GM21529 (cell line): Measurements from ENCODE around the gene LBH.

Experiments used
- ATAC-seq: cut with Tn5 transposase; IDR thresholded peaks from one replicate; pipeline ENCODE4 v1.9.1; 2021; ENCODE audit not compliant: unreplicated experiment

Gene LBH

DNA sequence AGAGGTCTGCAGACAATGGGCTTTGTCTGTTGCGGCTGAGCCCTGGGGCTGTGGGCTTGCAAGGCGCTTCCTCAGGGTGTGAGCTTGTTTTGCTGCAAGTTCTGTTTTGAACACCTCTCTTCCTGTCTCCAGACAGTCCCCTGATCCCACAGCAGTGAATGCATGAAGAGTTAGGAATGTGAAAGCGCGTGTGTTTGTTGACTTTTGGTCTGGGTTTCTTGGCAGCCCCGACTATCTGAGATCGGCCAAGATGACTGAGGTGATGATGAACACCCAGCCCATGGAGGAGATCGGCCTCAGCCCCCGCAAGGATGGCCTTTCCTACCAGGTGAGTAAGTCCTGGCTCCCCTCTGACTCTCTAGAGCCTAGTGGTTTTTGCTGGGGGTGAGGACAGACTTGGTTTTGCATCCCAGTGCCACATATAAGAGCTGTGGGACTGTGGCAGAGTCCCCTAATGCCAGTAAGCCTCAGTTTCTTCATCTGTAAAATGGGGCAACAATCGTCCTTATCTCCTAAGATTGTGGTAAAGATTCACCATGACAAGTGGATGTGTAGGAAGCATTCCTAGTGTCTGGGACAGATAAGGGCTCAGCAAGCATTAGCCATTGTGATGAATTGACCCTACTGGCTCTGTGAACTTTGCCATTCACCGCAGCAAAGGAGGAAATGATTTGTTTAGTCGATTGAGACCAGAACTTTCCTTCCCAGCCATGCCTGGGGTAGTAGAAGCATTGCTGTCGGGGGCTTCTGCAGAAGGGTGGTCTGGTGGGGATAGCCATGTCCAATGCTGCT is 3.0 kb downstream of the LBH start:
- ATAC-seq: no peak

DNA sequence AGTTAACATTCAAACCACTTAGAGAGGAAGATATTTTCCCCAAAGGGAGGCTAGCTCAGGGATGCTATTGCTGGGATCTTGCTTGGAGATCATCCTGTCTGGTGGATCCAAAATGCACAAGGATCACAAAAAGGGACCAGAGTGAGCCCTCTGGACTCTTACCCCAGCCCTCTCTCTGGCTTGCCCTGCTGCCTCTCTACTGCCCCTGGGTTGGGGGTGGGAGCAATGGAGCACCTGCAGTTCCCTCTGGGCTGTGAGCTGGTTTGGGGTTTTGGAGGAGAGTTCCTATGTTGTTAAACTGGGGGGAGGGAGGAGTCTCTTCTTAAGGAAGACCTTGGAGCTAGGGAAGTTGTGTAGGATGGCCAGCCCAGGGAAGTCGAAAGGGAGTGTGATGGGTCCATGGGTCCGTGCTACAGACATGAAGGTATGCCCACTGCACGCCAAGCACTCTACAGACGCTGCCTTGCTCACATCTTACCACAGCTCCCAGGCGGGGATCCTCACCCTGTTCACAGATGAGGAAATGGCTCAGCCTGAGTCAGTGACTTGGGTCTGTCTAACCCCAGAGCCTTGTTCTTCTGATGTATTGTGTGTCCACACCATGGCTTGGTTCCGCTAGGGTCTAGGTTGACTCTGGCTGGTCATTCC is 3.8 kb downstream of the LBH start:
- no peak for ATAC-seq

DNA sequence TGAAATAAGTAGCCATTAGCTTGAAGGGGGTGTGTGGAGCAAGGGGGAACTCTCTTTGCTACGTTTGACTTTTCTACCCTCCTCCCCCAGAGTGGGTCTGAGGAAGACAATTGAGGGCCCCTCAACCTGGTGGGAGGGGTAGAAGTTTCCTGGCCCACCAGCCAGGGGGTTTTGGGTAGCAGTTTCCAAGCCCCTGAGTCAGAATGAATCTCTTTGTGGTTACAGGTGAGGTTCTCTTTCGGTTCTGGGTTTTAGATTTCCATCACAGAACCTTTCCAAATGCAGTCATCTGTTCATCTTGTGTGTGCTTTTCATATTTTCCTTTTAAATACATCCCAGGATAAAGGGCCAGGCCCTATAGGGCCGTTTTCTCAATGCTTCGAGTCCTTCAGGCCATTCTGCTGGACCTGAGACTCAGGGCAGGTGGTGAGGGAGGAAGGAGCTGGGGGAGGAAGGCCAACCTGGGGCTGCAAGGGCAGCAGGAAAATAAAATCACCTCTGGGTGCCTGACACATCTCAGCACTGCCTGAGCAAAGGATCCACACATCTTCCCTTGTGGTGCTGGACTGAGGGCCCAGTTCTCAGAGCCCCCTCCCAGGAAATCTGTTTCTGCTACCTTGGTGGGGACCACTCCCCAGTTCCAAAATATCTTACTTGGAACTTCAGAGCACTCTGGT is 4.7 kb downstream of the LBH start:
- no peak for ATAC-seq

DNA sequence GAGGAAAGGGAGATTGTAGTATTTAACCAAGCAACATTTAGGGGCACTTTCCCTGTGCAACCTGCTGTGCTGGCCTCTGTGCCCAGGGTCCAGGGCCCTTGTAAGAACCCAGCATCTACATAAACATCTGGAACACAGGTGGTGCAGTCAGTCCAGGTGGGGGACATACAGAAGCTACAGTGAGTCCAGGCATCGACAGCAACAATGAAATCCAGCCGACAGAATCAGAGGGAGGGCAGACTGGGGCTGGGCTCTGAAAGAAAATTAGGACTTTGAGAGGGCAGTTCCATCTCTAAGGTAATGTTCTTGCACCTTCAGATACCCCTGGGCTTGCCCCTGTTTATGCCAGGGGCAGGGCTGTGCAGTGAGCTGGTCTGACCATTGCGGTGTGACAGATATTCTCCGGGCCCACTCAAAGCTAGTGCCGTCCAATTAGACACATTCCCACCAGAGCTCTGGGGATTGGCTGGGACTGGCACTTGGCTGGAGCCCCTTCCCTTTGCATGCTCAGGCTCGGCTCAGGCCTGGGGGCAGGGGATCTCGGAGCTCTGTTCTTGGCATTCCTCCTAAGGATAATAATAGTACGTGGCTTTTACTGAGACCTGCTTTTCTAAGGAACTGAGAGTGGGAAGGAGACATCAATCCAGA is 5.4 kb downstream of the LBH start:
- no peak for ATAC-seq

DNA sequence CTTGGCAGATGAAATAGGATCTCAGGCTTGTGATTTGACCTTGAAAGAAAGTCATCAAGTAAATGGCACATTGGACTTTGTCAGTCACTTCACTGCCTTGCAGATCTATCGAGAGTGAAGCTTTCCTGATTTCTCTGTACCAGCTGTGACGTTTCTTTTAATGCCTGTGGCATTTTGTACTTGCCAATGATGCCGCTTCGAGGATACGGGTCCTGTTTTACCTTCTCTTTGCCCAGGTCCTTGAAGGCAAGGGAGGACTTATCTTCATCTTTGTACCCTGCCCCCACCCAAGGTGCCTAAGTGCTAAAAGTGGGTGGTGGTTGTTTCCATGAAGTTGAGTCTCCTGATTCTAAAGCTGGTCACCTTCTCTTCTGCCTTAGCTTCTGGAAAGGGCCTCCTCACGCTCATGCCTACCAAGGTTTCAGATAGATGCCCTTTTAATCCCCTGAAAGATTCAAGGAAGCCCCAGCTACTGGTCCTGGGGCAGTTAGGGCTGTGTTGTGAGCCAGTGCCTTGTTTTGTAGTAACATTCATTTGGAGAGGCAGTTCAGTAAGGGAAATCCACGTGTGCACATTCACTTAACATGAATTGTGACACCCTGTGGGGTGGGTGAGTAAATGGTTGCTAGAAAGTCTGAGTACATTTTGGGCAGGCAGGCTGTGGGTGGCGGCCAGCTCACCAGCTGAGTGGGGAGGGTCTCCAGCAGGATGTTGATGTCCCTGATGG is 6.1 kb downstream of the LBH start:
- no peak for ATAC-seq

DNA sequence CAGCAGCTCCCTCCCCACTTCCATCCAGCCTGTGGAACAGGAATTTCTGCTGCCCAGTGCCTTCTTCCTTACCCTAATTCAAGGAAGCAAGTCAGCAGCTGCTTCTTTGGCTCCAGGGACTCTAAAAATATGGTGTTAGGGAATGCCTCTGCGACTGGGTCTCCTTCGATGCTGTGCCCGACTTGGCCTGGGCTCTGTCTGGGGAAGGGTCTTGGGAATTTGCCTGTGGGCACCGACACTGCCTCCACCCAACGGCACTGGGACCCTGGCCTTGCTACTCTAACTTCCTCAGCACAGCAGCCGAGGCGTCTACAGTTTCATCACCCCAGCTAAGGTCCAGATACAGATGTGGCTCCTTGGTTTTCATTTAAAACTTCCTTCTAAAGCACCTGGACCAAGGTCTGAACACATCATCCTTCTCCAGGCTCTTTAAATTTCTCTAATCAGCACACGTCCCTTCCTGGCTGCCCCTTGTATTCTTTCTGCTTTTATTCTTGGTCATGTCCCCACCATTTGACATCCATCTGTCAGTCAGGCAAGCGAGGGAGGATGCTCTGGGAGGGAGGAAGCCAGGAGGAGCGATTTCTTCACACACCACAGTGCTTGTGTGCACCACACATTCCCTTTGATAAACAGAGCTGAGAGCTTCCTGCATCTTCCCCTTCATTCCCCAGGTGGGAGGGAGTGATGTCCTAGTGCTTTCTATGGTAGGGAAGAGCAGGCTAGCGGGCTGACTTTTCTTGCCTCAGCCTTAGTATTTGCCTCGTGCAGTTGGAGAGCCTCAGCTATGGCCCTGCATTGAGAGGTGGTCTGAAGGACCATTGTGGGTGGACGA is 6.8 kb downstream of the LBH start:
- no peak for ATAC-seq

DNA sequence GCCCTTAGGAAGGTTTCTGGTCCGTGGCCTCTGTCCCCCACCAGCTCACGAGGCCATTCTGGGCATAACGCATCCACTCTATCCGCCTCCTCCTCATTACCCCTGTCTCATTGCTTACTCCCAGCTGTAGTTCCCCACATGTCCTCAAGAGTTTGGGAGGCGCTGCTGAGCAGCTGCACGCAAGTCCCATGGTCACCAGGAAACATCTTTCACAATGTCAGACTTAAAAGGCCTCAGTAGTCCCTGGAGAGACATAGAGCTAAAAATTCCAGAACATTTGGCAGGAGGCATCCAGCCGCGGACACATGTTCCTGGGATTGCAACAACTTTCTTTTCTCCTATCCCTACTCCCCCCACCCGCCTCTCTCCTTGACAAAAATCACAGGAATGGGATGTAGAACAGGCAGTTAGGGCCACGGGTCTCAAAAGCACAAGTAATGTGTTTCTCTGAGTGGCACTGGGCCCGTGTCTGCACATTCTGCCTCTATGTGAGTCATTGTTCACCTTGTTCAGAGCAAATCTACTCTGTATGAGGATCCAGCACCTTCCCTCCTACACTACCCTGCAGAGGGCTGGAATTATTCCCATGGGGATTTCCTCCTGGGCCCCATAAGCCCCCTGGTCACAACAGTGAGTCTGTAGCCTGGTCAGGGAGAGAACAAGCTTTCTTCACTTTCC is 8.1 kb downstream of the LBH start:
- ATAC-seq: no peak

DNA sequence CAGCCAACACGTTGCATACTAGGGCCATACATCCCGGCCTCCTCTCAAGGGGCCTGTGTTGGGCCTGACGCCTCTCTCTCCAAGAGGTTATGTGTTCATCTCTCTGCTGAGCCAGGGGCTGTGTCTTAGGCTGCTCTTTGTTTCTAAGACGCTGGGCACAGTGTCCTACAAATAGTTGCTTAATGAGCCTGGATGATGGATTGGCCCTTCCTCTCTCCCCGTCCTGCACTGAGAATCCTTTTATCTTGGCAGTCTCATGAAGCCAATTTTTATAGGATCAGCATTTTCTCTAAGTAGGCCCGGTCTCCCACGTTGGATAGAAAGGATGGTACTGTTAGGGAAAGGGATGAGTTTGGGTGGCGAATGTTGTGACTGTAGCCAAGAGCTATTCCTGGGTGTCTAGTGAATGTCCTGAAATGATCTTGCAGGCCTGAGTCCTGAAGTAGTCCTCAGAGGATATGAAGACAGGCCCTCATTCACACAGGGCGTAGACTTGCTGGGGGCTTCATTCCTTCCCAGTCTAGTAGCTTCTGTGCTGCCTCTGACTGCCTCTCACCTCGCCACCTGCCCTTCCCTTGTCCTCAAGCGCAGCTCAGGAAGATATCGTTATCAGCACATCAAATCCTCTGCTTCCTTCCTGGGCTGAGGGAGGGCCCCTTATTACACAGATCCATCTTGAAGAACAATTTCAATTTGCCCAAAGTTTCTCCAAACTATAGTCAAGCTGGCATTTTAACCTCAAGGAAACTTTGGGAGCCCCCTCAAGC is 8.8 kb downstream of the LBH start:
- ATAC-seq: no peak

DNA sequence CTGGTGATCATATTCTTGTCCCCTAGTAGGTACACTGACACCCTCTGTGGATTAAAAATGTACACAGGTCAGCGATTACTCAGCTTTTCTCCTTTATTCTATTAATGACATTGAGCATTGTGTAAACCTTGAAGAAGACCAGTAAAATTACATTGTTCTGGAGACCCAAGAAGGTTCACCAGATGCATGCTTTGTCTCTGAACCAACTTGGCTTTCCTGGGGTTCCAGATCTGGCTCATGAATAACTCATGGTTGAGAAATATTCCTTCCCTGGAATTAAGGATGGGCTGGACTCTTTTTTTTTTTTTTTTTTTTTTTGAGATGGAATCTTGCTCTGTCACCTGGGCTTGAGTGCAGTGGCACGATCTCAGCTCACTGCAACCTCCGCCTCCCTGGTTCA is 11.9 kb downstream of the LBH start:
- ATAC-seq: no peak

DNA sequence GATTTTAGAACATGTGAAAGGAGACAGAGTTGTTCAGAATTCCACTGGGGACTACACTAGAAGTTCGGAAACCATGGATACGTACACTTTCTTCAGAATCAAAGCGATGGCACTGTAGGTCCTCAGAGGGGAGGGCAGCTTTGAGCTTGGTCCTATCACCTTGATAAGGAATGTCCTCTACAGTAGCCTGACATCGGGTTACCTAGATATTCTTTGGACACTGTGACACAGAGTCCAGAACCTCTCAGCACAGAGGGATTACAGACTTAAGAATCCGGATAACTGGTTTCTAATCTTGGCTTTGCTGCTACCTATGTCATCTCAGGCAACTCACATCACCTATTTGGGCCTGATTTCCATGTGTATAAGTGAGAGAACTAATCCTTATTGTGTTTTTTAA is 14.0 kb downstream of the LBH start:
- no peak for ATAC-seq

DNA sequence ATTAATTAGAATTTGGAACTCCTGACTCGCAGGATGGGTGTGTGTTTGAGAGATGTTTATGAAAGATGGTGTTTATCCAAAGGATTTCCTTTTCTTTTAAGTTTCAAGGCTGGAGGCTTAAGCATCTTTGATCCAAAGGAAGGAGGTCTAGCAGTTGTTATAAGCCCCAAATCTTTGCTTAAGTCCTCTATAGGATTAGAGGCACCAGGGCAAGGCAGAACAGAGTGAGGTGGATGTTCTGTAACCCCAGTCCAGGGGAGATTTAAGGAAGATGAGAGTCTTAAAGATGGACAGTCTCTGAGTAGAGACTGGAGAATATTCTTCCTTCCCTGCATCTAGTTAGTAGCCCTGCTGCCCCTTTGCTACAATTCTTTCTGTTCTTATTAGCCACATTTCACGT is 17.5 kb downstream of the LBH start:
- ATAC-seq: no peak

DNA sequence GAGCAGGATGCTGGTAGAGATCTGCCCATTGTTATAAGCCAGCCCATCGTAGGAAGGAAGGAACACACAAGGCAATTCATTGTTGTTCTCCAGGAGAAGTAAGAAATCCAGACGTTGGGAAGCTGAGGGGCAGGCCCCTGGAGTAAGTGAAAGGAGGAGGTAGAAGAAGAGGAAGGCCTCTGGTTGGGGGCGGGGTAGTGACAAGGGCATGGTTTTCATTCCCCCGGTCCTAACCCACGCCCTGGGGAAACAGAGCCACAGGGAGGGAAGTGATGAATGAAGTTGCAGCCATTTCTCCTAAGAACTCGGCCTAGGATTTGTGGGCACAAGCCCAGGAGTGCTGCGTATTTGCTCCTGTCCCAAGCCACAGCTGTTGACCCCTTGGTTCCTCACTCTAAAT is 18.0 kb downstream of the LBH start:
- no peak for ATAC-seq

DNA sequence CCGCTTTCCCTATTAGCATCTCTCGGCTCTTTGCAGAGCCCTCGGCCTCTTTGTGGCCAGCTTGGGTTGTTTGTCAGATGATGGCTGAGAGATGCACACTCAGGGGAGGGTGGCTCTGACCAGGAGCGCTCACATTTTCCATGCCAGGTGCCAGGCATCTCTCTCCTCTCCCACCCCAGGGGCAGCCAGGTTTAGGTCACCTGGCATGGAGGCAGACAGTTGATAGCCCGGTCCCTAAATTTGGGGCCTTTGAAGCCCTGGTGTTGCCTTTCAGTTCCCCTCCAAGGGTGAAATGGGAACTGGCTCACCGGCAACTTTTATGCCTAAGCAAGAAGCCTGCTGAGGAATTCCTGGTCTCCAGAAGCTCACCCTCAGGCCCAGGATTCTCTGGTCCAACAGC is 19.1 kb downstream of the LBH start:
- ATAC-seq: no peak

DNA sequence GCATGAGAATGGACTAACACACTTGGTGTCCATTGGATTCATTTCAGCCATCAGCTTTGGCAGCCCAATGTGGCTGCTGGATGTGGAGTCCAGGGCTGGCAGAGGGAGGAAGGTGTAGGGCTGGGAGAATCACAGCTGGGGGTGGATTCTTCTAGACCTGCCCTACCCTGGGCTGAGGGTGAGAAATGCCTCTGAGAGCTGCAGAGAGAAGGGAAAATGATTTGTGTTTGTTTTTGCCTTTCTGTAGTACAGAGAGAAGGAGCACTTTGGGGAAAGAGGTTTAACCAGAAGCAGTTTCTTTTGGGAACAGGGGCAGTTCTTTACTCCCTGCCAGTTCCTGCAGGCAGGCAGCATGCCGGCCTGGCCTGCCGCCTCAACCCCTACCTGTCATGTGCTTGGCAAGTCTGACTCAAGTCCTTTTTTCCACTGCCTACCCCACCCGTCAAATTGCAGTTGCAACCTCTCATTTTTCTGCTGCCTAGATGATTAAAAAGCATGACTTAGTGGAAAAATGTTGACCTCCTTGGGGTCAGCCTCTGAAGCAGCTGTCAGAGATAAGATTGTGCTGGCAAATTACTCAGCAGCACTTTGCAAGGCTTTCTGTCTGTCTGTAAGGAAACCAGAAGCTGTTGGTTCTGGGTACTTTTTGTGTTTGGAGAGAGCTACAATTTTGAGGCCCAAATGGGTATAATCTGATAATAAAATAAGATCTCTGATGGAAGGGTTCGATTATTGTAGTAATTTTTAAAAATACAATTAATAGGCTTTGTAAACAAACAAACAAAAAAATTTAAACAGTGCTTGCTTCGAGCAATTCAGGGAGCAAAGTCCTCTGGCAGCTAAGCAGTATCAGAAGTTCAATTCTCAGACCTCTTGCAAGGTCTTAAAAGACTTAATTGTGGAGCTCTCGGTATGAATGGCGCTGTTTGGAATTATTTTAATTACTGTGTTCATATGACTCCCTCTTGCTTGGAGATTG is 21.7 kb downstream of the LBH start:
- no peak for ATAC-seq

DNA sequence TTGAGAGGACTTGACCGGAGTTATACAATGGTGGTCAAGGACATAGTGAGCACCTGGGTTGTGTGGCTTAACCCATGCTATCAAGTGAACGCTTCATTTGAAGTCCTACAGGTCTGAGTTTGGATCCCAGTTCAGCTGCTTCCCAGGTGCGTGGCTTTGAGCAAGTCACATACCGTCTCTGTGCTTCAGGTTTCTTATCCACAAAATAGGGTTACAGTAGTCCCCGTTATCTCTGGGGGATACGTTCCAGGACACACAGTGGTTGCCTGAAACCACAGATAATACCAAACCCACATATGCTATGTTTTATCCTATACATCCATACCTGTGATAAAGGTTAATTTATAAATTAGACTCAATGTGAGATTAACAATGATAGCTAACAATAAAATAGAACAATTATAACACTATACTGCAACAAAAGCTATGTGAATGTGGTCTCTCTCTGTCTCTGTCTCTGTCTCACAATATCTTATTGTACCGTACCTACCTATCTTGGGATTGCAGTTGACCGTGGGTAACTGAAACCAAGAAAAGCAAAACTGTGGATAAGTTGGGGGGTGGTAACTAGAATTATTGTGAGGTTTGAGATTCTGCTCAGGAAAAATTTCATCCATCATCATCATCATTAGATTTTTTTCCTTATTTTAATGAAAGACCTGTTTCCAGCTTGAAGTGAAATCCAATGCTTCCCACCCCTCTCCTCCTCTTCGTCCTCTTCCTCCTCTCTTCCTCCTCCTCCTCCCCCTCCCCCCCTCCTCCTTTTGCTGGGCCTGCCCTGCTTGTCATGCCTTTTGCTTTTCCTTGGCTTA is 22.7 kb downstream of the LBH start:
- no peak for ATAC-seq

DNA sequence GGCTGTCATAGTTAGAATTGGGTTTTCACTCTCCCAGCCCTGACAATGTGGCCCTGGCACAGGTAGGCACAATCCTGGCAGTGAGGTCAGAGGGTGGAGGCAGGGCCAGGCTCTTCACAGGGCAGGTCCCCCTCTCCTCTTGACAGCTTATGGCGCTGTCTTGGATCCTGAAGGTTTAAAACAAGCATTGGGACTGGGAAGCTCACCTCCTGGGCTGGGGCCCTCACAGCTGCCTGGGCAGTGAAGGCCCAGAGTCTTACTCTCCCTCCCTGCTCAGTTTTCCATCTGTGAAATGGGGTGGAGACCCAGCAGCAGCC is 23.3 kb downstream of the LBH start:
- no peak for ATAC-seq

DNA sequence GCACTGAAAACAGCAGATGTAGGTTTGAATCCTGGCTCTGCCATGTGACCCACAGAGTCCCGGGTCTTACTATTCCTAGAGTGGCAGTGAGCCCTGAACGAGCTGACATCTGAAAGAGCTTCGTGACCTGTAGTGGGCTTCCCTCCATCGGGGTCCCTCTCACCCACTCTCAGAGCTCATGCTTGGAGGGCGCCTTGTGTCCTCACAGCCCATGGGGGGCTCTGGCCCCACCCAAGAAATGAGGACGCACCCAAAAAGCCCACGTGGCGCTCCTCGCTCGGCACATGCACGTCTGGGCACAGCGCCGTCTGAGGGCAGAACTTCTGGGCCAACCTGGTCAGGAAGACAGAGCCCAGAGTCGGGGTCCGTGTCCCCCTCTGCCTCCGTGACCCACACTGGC is 23.7 kb downstream of the LBH start:
- ATAC-seq: no peak
